Right ventricle myocardium inferior (tissue), 1 donor: Measurements from ENCODE around the gene SNX5. TPM values are rescaled to one million over a fixed set of nuclear protein-coding genes. Genes with fewer than 3 reads are reported as not detected.

Source experiments
- ATAC-seq: fragments of 200-7000 bp; cut with Tn5 transposase; one replicate; pipeline ENCODE4 v1.9.1; 2020; ENCODE audit warnings: mild to moderate bottlenecking, moderate library complexity
- DNase-seq: peaks from one replicate; pipeline ENCODE4 v3.0.0; 2021; ENCODE audit errors: missing footprints
- intact Hi-C: fragments of 100-400 bp; cut with DNase I; formaldehyde crosslinking; loops from one replicate; pipeline ENCODE4 v1.11.0; 2022
- total RNA-seq: library from RNA; stranded (reverse); fragmentation: NEBNext Ultra II Directional; extraction: Animal tissue kit (Norgen Biotek cat#: 25700); gene quantifications from one replicate; pipeline ENCODE4 v1.2.1, GENCODE V29; 2021
- donor health status: DM: no; HTN: yes; CAD: no; lungs with severe emphysema.

The SNX5 gene
- total RNA-seq, 1 donor from 2014 or later: 45.0 TPM

GRCh38 chr20:17947474-17947815, 21.1 kb downstream of the SNX5 start:
- DNase-seq (no peak), ATAC-seq (no peak)
- intact Hi-C loops: no loop called here

DNA sequence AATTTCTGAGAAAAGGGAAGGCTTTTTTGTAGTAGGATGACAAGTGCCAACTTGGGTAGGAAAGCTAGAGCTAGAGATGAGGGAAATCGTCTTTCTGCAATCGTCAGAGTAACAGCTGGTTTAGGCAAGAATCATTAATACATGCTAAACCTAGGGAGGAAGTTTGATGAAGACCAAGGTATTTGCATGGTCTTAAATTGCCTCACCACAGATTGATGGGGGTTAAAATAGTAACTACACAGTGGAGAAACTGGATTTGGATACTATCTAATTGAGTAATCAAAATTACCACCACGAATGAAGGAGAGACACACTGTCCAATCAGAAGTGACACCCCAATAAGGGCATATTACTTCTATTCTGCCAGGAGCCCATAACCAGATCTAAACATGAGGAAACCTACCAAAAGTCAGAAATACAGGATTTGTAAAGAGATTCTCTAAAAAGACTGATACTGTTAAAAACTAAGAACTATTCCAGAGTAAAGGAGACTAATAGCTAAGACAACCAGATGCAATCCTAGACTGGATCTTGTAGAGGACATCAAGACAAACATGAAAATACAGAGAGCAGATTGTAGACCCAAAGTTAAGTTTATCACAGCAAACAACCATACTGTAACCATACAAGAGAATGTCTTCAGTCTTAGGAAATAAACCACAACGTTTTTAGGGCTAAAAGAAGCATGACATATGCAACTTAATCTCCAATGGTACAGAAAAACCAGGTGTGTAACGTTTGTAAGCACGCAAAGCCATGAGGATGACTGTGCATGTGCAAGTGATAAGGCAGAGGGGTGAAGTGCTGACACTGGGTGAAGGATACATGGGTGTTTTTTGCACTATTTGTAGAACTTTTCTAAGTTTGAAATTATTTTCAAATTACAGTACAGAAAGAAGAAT, 21.8 kb downstream of the SNX5 start:
- DNase-seq (no peak), ATAC-seq (no peak)
- intact Hi-C loops: no loop called here

DNA sequence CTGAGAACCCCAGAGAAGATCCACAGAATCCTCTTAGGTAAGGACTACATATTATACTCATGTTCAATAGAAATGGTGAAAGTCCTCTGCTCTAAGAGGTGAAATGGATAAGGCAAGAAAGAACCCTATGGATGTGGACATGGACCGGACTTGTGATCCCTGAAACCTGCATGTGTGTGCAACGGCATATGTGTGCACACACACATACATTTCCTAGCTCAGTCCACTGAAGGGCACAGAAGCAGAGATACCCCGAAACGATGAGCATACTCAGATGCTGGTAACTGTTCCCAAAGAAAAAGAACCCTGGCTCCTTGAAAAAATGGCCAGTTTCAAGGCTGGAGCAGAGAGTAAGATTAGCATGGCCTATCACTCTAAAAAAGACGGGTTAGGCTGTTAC, 22.6 kb downstream of the SNX5 start:
- intact Hi-C loops: no loop called here
- ATAC-seq (no peak), DNase-seq (no peak)

GRCh38 chr20:17944854-17945474, 23.6 kb downstream of the SNX5 start:
- ATAC-seq: no peak
- intact Hi-C loops: no loop called here
- DNase-seq: no peak

DNA sequence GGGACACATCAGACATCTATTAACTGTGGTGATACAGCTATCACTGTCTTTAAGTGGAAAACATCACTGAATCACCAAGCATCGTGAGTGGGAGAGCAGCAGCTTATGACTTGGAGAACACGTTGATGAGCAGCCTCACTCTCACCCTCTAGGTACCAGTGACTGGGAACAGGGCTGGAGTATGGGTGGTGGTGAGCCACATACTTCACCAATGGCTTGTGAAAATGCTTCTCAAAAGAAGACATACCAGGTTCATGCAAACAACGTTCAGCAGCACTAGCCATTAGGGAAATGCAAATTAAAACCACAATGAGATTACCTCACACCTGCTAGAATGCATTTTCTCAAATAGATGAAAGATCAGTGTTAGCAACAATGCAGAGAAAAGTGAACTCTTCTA, 25.3 kb downstream of the SNX5 start:
- intact Hi-C loops: no loop called here
- DNase-seq (no peak), ATAC-seq (no peak)

DNA sequence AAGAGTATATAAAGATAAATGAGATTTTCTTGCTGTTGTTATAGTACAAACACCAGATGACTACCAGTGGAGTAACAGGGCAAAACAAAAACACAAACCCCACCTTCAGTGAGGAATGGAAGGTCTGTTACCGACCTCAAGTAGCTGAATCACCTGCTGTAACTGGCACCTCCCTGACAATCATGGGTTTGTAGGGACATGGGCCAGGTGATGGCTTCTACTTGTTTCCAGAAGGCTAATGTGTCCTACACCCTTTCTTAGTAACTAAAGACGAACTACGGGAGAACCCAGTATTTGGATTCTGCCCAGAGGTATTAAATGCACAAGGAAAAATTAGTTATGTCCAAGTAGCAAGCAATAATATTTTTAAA, 26.8 kb downstream of the SNX5 start:
- intact Hi-C loops: no loop called here
- no peak for ATAC-seq
- DNase-seq: no peak

GRCh38 chr20:17941087-17941825, 27.3 kb downstream of the SNX5 start:
- ATAC-seq: no peak
- no peak for DNase-seq
- intact Hi-C loops: no loop called here

GRCh38 chr20:17940224-17940971, 28.2 kb downstream of the SNX5 start:
- DNase-seq (no peak), ATAC-seq (no peak)
- intact Hi-C loops: no loop called here

GRCh38 chr20:17939622-17940223, 28.9 kb downstream of the SNX5 start:
- ATAC-seq: no peak
- intact Hi-C loops: loop anchor here (5.0 kb wide), 1 partner anchor 257 kb away; the partner anchor contains the start of gene RRBP1
- DNase-seq: no peak

- ATAC-seq (peak; percentile 70), DNase-seq (peak; percentile 77)
- intact Hi-C loops: loop anchor here (5.0 kb wide), 1 partner anchor 257 kb away; the partner anchor contains the start of gene RRBP1
Observed at GRCh38 chr20:17938871-17939619, 29.5 kb downstream of the SNX5 start.

- DNase-seq: peak; percentile 82
- intact Hi-C loops: loop anchor here (5.0 kb wide), 1 partner anchor 255 kb away; the partner anchor contains the start of gene RRBP1
- ATAC-seq: peak; percentile 77
Observed at GRCh38 chr20:17936761-17937732, 31.5 kb downstream of the SNX5 start.

- ATAC-seq: no peak
- intact Hi-C loops: loop anchor here (5.0 kb wide), 1 partner anchor 254 kb away; the partner anchor contains the start of gene RRBP1
- no peak for DNase-seq
Observed at GRCh38 chr20:17936286-17936760, 32.3 kb downstream of the SNX5 start.

GRCh38 chr20:17935761-17936160, 32.8 kb downstream of the SNX5 start:
- intact Hi-C loops: loop anchor here (5.0 kb wide), 1 partner anchor 253 kb away; the partner anchor contains the start of gene RRBP1
- no peak for DNase-seq
- no peak for ATAC-seq

GRCh38 chr20:17935186-17935585, 33.4 kb downstream of the SNX5 start:
- intact Hi-C loops: loop anchor here (5.0 kb wide), 1 partner anchor 253 kb away; the partner anchor contains the start of gene RRBP1
- ATAC-seq (no peak), DNase-seq (no peak)

GRCh38 chr20:17934141-17934862, 34.3 kb downstream of the SNX5 start:
- no peak for ATAC-seq
- intact Hi-C loops: no loop called here

GRCh38 chr20:17933711-17934110, 34.9 kb downstream of the SNX5 start:
- DNase-seq (peak; percentile 66), ATAC-seq (no peak)
- intact Hi-C loops: no loop called here

More at GRCh38 chr20:17934141-17934862, 34.3 kb downstream of the SNX5 start:
- no peak for DNase-seq
